SK-N-MC (cell line): Measurements from ENCODE around the gene ZBTB18.

Source experiments
- EZH2 ChIP-seq: fragments of 200-600 bp; sonication (generic); IDR thresholded peaks from one replicate; pipeline ENCODE4 v1.6.1; 2017; ENCODE audit warnings: antibody characterized with exemption
- POLR2AphosphoS5 ChIP-seq: IDR thresholded peaks from 2 replicates; pipeline ENCODE4 v1.6.1; 2012; ENCODE audit warnings: mild to moderate bottlenecking, low read depth, low read length, borderline replicate concordance

DNA sequence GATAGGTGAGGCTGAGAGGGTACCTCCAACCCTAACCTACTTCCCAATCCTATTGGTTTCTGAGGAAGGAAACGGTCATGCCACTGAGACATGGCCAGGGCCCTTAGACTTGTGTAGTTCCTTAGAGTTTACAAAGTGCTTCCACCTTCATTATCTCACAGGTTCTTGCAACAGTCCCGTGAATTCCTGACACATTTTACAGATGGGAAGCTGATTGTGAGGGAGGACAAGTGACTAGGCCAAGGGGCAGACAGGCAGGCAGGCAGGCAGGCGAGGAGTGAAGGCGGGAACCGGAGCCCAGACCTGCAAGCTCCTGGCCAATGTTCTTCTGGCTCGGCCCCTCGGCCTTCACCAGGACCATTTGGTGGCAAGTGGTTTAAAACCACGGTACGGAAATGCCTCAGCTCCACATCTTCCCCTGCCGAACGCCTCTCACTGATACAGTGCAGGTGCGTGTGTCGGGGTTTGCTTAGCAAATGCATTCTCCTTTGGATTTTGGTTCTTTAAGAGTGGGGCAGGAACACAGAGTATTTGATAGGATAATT lies 45.1 kb downstream of the ZBTB18 start:
- TF ChIP-seq POLR2AphosphoS5 = no peak
- no peak for TF ChIP-seq EZH2
